ENCODE results near the gene CTXN3.

CTXN3 gene

GRCh38 chr5:127697894-127698600 is 49.2 kb downstream of the CTXN3 start:
- H3K4me3 ChIP-seq (ENCODE audit: low read depth, low read length), result no peak overlapping the region
- DNase-seq (ENCODE audit: low read depth), result peak; percentile 42
- TF ChIP-seq CTCF (conservative IDR thresholded peaks at IDR 0.05; ENCODE audit: low read depth, low read length), result no peak

GRCh38 chr5:127699416-127699815 is 50.5 kb downstream of the CTXN3 start:
- TF ChIP-seq CTCF (conservative IDR thresholded peaks at IDR 0.05; ENCODE audit: low read depth, low read length), result no peak
- H3K4me3 ChIP-seq (ENCODE audit: low read depth, low read length), result no peak overlapping the region
- DNase-seq (ENCODE audit: low read depth), result peak; percentile 62

- no peak for TF ChIP-seq CTCF (conservative IDR thresholded peaks at IDR 0.05; ENCODE audit: low read depth, low read length)
- H3K4me3 ChIP-seq (ENCODE audit: low read depth, low read length), result no peak overlapping the region
- DNase-seq (ENCODE audit: low read depth), result no peak
Measured at GRCh38 chr5:127700237-127700766, 51.4 kb downstream of the CTXN3 start.

GRCh38 chr5:127702434-127702833 is 53.6 kb downstream of the CTXN3 start:
- DNase-seq (ENCODE audit: low read depth), result no peak
- no peak overlapping the region for H3K4me3 ChIP-seq (ENCODE audit: low read depth, low read length)
- no peak for TF ChIP-seq CTCF (conservative IDR thresholded peaks at IDR 0.05; ENCODE audit: low read depth, low read length)

DNA sequence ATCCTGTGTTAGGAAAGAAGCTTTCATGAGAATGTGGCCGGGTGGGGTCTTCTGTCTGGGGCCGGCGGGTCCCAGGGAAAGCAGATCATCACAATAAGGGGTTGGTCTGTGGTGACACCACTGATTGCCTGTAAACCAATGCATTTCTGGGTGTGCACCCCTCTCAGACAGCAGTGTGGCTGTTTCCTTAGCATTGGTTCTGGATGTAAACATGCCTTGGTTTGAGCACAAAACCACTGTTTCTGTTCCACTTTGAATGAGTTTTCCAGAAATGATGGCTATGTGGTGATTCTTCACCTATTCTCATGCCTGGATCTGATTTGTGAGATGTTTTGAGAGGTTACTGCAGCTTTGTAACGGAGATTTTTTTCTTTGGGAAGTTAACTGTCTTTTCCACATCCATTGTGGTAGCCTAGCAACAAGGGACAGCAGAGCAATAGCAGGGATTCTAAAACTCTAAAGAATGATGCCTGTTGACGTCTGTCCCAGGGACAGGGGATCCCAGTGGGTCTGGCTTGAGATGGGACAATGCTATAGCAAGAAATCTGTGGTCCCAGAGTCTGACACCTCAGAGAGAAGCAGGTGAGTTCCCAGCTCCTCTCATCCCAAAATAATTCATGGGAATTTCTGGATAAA is 54.2 kb downstream of the CTXN3 start, which contains the start of gene CCDC192:
CCDC192 (plus strand) TSS at position 466 of the 636 bp plus-strand sequence; CDS start at position 521, 55 bp downstream.
- no peak within 1 kb of the TSS for H3K4me3 ChIP-seq (ENCODE audit: low read depth, low read length)
- TF ChIP-seq CTCF (conservative IDR thresholded peaks at IDR 0.05; ENCODE audit: low read depth, low read length), result no peak
- DNase-seq (ENCODE audit: low read depth), result no peak

DNA sequence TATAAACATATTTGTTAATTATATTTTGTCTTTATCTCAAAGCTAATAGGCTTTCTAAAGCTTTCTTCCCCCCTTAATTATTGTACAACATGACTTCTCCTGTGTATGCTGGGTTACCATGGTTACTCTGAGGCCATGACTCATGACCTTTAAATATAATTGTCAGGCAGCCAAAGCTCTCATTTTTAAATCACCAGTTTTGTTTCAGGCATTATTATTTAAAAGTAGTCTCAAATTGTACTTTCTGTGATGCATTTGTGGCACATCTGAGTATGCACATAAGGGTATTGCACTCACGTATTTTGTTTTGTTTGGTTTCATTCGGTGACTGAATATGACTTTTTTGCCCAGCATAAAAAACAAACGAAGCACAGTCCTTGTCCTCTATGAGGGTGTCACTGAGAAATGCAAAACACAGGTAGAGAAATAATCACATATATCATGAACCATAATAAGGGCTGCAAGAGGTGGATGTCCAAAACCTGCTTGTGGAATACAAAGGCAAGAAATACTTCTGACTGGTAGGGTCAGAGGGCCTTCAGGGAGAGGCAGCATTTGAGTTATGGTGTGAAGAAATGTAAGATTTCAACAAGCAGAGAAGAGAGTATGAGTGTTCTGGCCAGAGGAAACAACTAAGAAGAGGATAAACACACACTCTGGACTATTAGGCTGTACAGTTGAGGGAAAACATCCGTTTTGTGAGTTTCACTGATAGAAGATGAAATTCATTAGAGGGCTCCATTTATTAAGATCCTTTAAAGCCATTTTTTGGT is 56.4 kb downstream of the CTXN3 start:
- DNase-seq (ENCODE audit: low read depth), result peak; percentile 92
- no peak for TF ChIP-seq CTCF (conservative IDR thresholded peaks at IDR 0.05; ENCODE audit: low read depth, low read length)
- no peak overlapping the region for H3K4me3 ChIP-seq (ENCODE audit: low read depth, low read length)
